Ascending aorta (tissue), 2 donors: ENCODE data around the gene CPSF2. TPM values are rescaled to one million over a fixed set of nuclear protein-coding genes. Genes with fewer than 3 reads are reported as not detected.

Experiments
- DNase-seq, 2 donors: peaks; one replicate each; pipeline ENCODE4 v3.0.0-alpha.2; 2019; ENCODE audit warnings: low spot score in 2 of 2
- H3K27ac ChIP-seq, 2 donors: fragments of 200-600 bp; sonication (generic); one replicate each; pipeline ENCODE4 v1.5.1; 2016 to 2017; ENCODE audit warnings: mild to moderate bottlenecking in 1 of 2
- H3K27me3 ChIP-seq: fragments of 200-600 bp; sonication (generic); one replicate; pipeline ENCODE4 v1.5.1; 2017
- H3K36me3 ChIP-seq, 2 donors: fragments of 200-600 bp; sonication (generic); one replicate each; pipeline ENCODE4 v1.5.1; 2016
- H3K4me1 ChIP-seq, 2 donors: fragments of 200-600 bp; sonication (generic); one replicate each; pipeline ENCODE4 v1.5.1; 2016 to 2017; ENCODE audit warnings: mild to moderate bottlenecking in 1 of 2
- H3K4me3 ChIP-seq, 2 donors: fragments of 200-600 bp; sonication (generic); one replicate each; pipeline ENCODE4 v1.5.1; 2016 to 2017; ENCODE audit warnings: mild to moderate bottlenecking in 1 of 2
- H3K9me3 ChIP-seq, 2 donors: fragments of 200-600 bp; sonication (generic); one replicate each; pipeline ENCODE4 v1.5.1; 2016
- CTCF ChIP-seq, 3 experiments: fragments of 200-600 bp in 2 of 3; fragments of 450-650 bp in 1 of 3; sonication (generic) in 2 of 3; IDR thresholded peaks; one replicate each; pipeline ENCODE4 v1.5.1; 2016 to 2019; ENCODE audit warnings: antibody characterized with exemption in 3 of 3, mild to moderate bottlenecking in 1 of 3, moderate library complexity in 1 of 3
- intact Hi-C: fragments of 100-400 bp; cut with DNase I; formaldehyde crosslinking; loops from one replicate; pipeline ENCODE4 v1.15.1; 2023
- total RNA-seq: library from RNA; depleted of rRNA; stranded (reverse); fragments of >200 nt; gene quantifications from one replicate; pipeline ENCODE4 v1.1.0, GENCODE V29; 2016

The CPSF2 gene
- total RNA-seq, 1 donor from 2014 or later: 8.0 TPM

GRCh38 chr14:92199763-92200162 lies 78.0 kb downstream of the CPSF2 start:
- TF ChIP-seq CTCF (IDR thresholded peaks at IDR 0.05): no peak
- intact Hi-C loops: no loop called here
- no peak overlapping the region for H3K4me3 ChIP-seq

GRCh38 chr14:92203116-92203515 lies 81.3 kb downstream of the CPSF2 start:
- Histone ChIP-seq H3K36me3 (no peaks in the 10 kb centered on the region), H3K27me3 (no peaks in the 10 kb centered on the region), H3K4me3 (no peak overlapping the region), H3K9me3 (peaks cover 0 to 6% of the 10 kb centered on the region in 2 donors), H3K27ac (no peak overlapping the region), H3K4me1 (peaks cover 0 to 13% of the 10 kb centered on the region in 2 donors)
- intact Hi-C loops: no loop called here
- TF ChIP-seq CTCF (IDR thresholded peaks at IDR 0.05): no peak
- DNase-seq: no peak

More at GRCh38 chr14:92199763-92200162, 78.0 kb downstream of the CPSF2 start:
- no peaks in the 10 kb centered on the region for H3K27me3 ChIP-seq
- no peaks in the 10 kb centered on the region for H3K4me1 ChIP-seq
- DNase-seq: peak in 1 of 2 donors; percentile 21
- no peaks in the 10 kb centered on the region for H3K9me3 ChIP-seq
- no peak overlapping the region for H3K27ac ChIP-seq
- H3K36me3 ChIP-seq: no peaks in the 10 kb centered on the region

DNA sequence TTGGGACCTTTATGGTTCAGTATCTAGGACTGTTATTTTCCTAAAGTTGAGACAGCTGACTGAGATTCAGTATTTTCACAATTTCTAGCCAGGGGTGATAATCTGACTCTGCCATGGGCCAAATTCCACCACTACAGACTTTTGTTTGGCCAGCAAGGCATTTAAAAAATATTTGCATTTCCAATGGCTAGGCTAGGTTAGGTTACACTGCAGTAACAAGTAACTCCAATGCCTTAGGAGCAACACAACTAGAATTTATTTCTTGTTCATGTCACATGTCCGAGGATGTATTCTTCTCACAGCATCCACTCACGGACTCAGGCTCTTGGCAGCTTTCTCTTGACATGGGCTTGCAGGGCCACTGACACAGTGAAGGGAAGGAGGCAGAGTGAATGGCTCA lies 83.0 kb downstream of the CPSF2 start:
- Histone ChIP-seq H3K36me3 (no peaks in the 10 kb centered on the region), H3K27ac (no peak overlapping the region), H3K4me3 (no peak overlapping the region), H3K27me3 (no peaks in the 10 kb centered on the region), H3K9me3 (peaks cover 0 to 6% of the 10 kb centered on the region in 2 donors), H3K4me1 (peaks cover 4 to 23% of the 10 kb centered on the region in 2 donors)
- no peak for TF ChIP-seq CTCF (IDR thresholded peaks at IDR 0.05)
- intact Hi-C loops: no loop called here
- DNase-seq: no peak

- Histone ChIP-seq H3K27me3 (no peaks in the 10 kb centered on the region), H3K27ac (peak overlapping the region; percentile 86 to 88), H3K4me1 (peaks cover 4 to 29% of the 10 kb centered on the region in 2 donors), H3K36me3 (no peaks in the 10 kb centered on the region), H3K4me3 (no peak overlapping the region), H3K9me3 (peaks cover 0 to 6% of the 10 kb centered on the region in 2 donors)
- no peak for TF ChIP-seq CTCF (IDR thresholded peaks at IDR 0.05)
- no peak for DNase-seq
- intact Hi-C loops: no loop called here
Measured at GRCh38 chr14:92207012-92207927, 85.5 kb downstream of the CPSF2 start.

DNA sequence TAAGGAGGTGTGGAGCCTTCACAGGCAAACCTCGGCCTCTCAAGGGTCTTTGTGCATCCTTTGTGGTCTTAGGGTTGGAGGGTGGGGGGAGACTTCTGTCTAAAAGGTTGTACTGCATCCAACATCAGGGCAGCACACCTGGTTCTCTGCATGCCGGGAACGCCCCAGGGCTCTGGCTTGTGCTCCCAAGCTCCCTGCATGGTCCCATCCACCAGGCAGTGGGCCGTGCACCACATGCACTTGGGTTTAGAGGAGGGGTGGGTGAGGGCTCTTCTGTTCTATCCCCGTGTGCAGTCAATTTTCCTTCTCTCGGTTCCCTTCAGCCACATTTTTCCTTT lies 86.1 kb downstream of the CPSF2 start:
- no peaks in the 10 kb centered on the region for H3K36me3 ChIP-seq
- no peak for TF ChIP-seq CTCF (IDR thresholded peaks at IDR 0.05)
- H3K27ac ChIP-seq: peak overlapping the region; percentile 86 to 88
- peaks cover 0 to 6% of the 10 kb centered on the region in 2 donors for H3K9me3 ChIP-seq
- no peak overlapping the region for H3K4me3 ChIP-seq
- intact Hi-C loops: no loop called here
- no peak for DNase-seq
- H3K27me3 ChIP-seq: no peaks in the 10 kb centered on the region
- H3K4me1 ChIP-seq: peaks cover 4 to 29% of the 10 kb centered on the region in 2 donors
